ENCODE results near the gene RASGRP1.

- TF ChIP-seq, protein P1, sequence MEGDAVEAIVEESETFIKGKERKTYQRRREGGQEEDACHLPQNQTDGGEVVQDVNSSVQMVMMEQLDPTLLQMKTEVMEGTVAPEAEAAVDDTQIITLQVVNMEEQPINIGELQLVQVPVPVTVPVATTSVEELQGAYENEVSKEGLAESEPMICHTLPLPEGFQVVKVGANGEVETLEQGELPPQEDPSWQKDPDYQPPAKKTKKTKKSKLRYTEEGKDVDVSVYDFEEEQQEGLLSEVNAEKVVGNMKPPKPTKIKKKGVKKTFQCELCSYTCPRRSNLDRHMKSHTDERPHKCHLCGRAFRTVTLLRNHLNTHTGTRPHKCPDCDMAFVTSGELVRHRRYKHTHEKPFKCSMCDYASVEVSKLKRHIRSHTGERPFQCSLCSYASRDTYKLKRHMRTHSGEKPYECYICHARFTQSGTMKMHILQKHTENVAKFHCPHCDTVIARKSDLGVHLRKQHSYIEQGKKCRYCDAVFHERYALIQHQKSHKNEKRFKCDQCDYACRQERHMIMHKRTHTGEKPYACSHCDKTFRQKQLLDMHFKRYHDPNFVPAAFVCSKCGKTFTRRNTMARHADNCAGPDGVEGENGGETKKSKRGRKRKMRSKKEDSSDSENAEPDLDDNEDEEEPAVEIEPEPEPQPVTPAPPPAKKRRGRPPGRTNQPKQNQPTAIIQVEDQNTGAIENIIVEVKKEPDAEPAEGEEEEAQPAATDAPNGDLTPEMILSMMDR (optimal IDR thresholded peaks at IDR 0.05 in 1 of 3, IDR thresholded peaks at IDR 0.05 in 1 of 3, conservative IDR thresholded peaks at IDR 0.05 in 1 of 3; ENCODE audit: extremely low read depth in 1 of 3, insufficient read depth in 2 of 3, low read length in 3 of 3), result no peak
- no peak for TF ChIP-seq EZH2 (IDR thresholded peaks at IDR 0.05; ENCODE audit: low read length)
Observed at GRCh38 chr15:38539008-38539343, 25.6 kb downstream of the RASGRP1 start.

All from keratinocyte (primary cell).